H1 (cell line): Measurements from ENCODE around the gene PROZ.
"Not testable (repeated sequence)": the region's sequence is repeated elsewhere in the genome, so short reads cannot be mapped to it uniquely, and the experiment has no call there.

Experiments used
- CEBPB ChIP-seq: IDR thresholded peaks from 2 replicates; pipeline ENCODE4 v1.6.1; 2012; ENCODE audit warnings: low read depth, low read length
- EP300 ChIP-seq, 2 experiments: IDR thresholded peaks; 1 replicate in 1 of 2; 2 replicates in 1 of 2; pipeline ENCODE4 v1.6.1; 2011 to 2012; ENCODE audit warnings: low read depth in 2 of 2, low read length in 2 of 2, mild to moderate bottlenecking in 2 of 2, borderline replicate concordance in 1 of 2, inconsistent platforms in 1 of 2, moderate library complexity in 1 of 2
- EZH2 ChIP-seq: fragments of 200-600 bp; sonication (generic); IDR thresholded peaks from 2 replicates; pipeline ENCODE4 v1.7.1; 2012; ENCODE audit warnings: low read depth, mild to moderate bottlenecking, moderate library complexity, low read length, inconsistent platforms; ENCODE audit not compliant: severe bottlenecking
- HDAC6 ChIP-seq: IDR thresholded peaks from one replicate; pipeline ENCODE4 v1.7.1; 2012; ENCODE audit warnings: low read depth, mild to moderate bottlenecking, inconsistent platforms, low read length, moderate library complexity
- POLR2A ChIP-seq, 2 experiments: IDR thresholded peaks; 1 replicate in 1 of 2; 2 replicates in 1 of 2; pipeline ENCODE4 v1.6.1; 2011; ENCODE audit warnings: low read depth in 2 of 2, low read length in 2 of 2, mild to moderate bottlenecking in 2 of 2; ENCODE audit errors: control extremely low read depth in 1 of 2
- POLR2AphosphoS5 ChIP-seq: IDR thresholded peaks from 2 replicates; pipeline ENCODE4 v1.6.1; 2011; ENCODE audit warnings: low read depth, low read length
- RBBP5 ChIP-seq: IDR thresholded peaks from 2 replicates; pipeline ENCODE4 v1.7.1; 2012; ENCODE audit warnings: low read depth, mild to moderate bottlenecking, inconsistent platforms, low read length, moderate library complexity, borderline replicate concordance
- SAP30 ChIP-seq: fragments of 300-600 bp; sonication (generic); IDR thresholded peaks from 2 replicates; pipeline ENCODE4 v1.7.1; 2012; ENCODE audit warnings: low read length, moderate library complexity, mild to moderate bottlenecking, inconsistent platforms; ENCODE audit not compliant: insufficient read depth, insufficient replicate concordance
- TF ChIP-seq, protein P1 (sequence below): IDR thresholded peaks from 2 replicates; pipeline ENCODE4 v1.6.1; 2011; ENCODE audit warnings: low read length, improper control_type of control experiment
- TF ChIP-seq, protein P2 (sequence below), 3 experiments: IDR thresholded peaks; 1 replicate in 2 of 3; 2 replicates in 1 of 3; pipeline versions ENCODE4 v1.5.1 to v1.6.1; 2011; ENCODE audit warnings: low read length in 3 of 3, mild to moderate bottlenecking in 3 of 3, inconsistent platforms in 2 of 3, low read depth in 1 of 3, moderate library complexity in 1 of 3; ENCODE audit not compliant: insufficient read depth in 1 of 3; ENCODE audit errors: control extremely low read depth in 1 of 3
- TF ChIP-seq, protein P3 (sequence below): IDR thresholded peaks from 2 replicates; pipeline ENCODE4 v1.6.1; 2012; ENCODE audit warnings: low read length, inconsistent platforms

DNA sequence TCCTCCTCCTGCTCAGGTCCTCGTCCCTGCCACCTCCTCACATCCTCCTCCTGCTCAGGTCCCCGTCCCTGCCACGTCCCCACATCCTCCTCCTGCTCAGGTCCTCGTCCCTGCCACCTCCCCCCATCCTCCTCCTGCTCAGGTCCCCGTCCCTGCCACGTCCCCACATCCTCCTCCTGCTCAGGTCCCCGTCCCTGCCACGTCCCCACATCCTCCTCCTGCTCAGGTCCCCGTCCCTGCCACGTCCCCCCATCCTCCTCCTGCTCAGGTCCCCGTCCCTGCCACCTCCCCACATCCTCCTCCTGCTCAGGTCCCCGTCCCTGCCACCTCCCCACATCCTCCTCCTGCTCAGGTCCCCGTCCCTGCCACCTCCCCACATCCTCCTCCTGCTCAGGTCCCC is 3.5 kb downstream of the PROZ start:
- TF ChIP-seq EP300 (IDR thresholded peaks at IDR 0.05; ENCODE audit: borderline replicate concordance in 1 of 2, low read depth in 2 of 2, low read length in 2 of 2); POLR2A (IDR thresholded peaks at IDR 0.05; ENCODE audit: control extremely low read depth in 1 of 2, low read depth in 2 of 2, low read length in 2 of 2); SAP30; RBBP5; EZH2; HDAC6; POLR2AphosphoS5; CEBPB: not testable (repeated sequence)
- TF ChIP-seq, protein P1, sequence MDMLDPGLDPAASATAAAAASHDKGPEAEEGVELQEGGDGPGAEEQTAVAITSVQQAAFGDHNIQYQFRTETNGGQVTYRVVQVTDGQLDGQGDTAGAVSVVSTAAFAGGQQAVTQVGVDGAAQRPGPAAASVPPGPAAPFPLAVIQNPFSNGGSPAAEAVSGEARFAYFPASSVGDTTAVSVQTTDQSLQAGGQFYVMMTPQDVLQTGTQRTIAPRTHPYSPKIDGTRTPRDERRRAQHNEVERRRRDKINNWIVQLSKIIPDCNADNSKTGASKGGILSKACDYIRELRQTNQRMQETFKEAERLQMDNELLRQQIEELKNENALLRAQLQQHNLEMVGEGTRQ, result not testable (repeated sequence)
- TF ChIP-seq, protein P2, sequence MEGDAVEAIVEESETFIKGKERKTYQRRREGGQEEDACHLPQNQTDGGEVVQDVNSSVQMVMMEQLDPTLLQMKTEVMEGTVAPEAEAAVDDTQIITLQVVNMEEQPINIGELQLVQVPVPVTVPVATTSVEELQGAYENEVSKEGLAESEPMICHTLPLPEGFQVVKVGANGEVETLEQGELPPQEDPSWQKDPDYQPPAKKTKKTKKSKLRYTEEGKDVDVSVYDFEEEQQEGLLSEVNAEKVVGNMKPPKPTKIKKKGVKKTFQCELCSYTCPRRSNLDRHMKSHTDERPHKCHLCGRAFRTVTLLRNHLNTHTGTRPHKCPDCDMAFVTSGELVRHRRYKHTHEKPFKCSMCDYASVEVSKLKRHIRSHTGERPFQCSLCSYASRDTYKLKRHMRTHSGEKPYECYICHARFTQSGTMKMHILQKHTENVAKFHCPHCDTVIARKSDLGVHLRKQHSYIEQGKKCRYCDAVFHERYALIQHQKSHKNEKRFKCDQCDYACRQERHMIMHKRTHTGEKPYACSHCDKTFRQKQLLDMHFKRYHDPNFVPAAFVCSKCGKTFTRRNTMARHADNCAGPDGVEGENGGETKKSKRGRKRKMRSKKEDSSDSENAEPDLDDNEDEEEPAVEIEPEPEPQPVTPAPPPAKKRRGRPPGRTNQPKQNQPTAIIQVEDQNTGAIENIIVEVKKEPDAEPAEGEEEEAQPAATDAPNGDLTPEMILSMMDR (IDR thresholded peaks at IDR 0.05; ENCODE audit: control extremely low read depth in 1 of 3, insufficient read depth in 1 of 3, low read depth in 1 of 3, low read length in 3 of 3), result not testable (repeated sequence)
- TF ChIP-seq, protein P3, sequence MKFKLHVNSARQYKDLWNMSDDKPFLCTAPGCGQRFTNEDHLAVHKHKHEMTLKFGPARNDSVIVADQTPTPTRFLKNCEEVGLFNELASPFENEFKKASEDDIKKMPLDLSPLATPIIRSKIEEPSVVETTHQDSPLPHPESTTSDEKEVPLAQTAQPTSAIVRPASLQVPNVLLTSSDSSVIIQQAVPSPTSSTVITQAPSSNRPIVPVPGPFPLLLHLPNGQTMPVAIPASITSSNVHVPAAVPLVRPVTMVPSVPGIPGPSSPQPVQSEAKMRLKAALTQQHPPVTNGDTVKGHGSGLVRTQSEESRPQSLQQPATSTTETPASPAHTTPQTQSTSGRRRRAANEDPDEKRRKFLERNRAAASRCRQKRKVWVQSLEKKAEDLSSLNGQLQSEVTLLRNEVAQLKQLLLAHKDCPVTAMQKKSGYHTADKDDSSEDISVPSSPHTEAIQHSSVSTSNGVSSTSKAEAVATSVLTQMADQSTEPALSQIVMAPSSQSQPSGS, result not testable (repeated sequence)
